Left renal cortex interstitium (tissue), 4 donors: ENCODE measurements around the gene ARSA. TPM values are rescaled to one million over a fixed set of nuclear protein-coding genes. Genes with fewer than 3 reads are reported as not detected.

ENCODE experiments used
- DNase-seq, 4 donors: peaks; one replicate each; pipeline ENCODE4 v3.0.0-alpha.2; 2013; ENCODE audit warnings: low read depth in 4 of 4, low spot score in 2 of 4, missing footprints in 1 of 4
- polyA plus RNA-seq, 4 donors: library from polyadenylated mRNA; unstranded; fragments of 120-200 nt; gene quantifications; one replicate each; pipeline ENCODE4 v1.2.1, GENCODE V29; 2013; ENCODE audit not compliant: insufficient read length in 4 of 4

ARSA gene
- polyA plus RNA-seq, 4 donors: 10.4 to 28.9 (median 19.5) TPM

- DNase-seq: peak; percentile 87 to 96 (median 92)
Observed at GRCh38 chr22:50582493-50583293, 45.3 kb downstream of the ARSA start, which contains the start of gene CHKB. Gene CHKB, minus strand, starts transcription at chr22:50582849. Its CDS starts 68 bp downstream, at chr22:50582781.

DNA sequence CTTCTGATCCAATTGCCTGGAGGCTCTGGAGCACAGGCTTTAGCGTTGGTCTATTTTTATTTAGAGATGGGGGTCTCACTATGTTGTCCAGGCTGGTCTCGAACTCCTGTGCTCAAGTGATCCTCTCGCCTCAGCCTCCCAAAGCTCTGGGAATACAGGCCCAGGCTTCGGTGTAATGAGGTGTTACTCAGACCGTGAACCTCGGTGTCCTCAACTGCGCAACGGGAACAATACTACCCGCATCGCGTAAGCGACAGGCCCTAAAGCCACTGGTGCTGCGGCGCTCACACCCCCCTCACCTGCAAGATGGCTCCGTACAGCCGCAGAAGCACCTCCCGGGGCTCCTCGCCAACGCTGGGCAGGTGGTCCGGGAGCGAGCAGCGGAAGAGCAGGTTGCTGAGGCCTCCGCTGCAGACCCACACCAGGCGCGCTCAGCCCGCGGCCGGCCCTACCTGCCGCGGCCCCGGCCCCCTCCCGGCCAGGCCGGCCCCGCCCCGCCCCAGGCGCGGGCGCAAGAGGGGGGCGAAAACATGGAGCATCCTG, 45.9 kb downstream of the ARSA start:
- DNase-seq: no peak

DNA sequence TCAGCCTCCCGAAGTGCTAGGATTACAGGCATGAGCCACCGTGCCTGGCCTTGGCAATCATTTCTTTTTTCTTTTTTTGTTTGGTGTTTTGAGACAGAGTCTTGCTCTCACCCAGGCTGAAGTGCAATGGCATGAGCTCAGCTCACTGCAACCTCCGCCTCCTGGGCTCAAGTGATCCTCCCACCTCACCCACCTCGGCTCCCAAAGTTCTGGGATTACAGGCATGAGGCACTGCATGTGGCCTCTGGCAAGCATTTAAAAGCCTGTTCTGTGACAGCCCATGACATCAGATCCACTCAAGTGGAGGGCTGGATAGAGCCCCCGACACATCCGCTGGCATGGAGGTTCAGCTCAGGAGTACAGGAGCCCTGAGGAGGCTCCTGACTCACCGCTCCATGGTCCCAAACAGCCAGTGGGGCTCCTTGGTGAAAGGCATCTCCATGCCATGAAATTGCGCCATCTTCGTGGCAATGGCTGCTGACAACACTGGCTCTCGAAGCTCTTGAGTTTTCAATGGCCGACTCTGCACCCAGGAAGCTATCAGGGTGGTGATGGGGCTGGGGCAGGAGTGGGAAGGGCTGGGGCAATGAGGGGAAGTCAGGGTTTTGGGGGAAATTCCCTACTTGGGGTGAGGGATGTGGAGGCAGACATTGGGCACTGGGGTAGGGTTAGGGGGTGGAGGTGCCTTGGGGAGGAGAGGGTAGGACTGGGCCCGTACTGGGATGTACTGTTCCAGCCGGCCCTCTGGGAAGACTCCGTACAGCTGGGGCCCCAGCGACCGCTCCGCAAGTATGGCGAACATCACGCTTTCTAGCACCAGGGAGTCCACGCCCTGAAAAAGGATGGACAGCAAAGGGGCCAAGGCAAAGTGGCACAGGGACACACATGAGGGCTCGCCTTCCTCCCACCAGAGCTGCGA, 46.7 kb downstream of the ARSA start:
- no peak for DNase-seq

DNA sequence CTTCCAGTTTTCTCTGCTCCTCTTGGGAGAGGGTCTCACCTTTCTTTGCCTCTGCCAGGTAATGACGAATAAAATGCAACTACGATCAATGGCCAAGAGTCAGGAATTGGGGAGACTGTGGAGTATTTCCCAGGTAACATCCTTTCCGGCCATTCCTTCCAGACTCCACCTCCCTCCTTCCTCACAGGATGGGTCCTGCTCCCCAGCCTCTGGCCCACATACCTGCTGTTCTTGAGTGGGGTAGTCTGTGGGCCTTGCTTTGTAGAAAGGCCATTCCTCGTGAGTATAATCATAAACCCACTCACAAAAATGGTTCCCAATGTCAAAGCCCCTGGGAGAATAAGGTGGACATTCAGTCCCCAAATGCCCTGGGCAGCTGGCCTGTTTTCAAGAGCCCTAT, 48.2 kb downstream of the ARSA start:
- DNase-seq: no peak

GRCh38 chr22:50578776-50579310, 49.1 kb downstream of the ARSA start:
- no peak for DNase-seq

GRCh38 chr22:50577987-50578775, 49.8 kb downstream of the ARSA start, which contains the start of gene CPT1B:
Gene CPT1B, minus strand, starts transcription at chr22:50578427. Its CDS starts 512 bp downstream, at chr22:50577915.
- no peak for DNase-seq

DNA sequence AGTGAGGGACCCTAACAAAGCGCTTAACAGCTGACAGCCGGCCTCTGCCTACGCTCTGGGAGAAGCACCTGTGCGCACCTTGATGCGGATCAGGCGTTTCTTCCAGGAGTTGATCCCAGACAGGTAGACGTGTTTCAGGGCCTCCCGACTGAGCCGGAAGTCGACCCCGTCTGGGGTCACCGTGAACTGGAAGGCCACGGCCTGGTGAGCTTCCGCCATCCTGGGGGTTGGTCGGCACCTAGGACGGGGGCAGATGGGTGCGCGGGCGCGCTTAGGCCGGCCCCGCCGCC, 50.3 kb downstream of the ARSA start:
- no peak for DNase-seq

- DNase-seq: no peak
Observed at GRCh38 chr22:50576806-50577696, 50.9 kb downstream of the ARSA start.

DNA sequence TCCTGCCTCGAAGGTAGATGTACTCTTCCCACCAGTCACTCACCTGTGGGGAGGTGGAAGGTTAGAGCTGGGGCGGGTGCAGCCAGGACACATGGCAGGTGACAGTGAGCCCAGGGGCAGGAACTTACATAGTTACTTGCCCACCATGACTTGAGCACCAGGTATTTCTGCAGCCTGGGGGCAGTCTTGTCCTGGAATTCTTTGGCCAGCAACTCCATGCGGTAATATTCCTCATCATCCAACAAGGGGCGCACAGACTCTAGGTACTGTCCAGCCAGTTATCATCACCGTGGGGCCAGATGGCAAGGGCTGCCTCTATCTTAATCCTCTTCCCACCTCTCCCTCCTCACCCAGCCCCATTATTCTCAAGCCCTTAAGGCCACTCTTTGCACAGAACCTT, 51.9 kb downstream of the ARSA start:
- DNase-seq: no peak

DNA sequence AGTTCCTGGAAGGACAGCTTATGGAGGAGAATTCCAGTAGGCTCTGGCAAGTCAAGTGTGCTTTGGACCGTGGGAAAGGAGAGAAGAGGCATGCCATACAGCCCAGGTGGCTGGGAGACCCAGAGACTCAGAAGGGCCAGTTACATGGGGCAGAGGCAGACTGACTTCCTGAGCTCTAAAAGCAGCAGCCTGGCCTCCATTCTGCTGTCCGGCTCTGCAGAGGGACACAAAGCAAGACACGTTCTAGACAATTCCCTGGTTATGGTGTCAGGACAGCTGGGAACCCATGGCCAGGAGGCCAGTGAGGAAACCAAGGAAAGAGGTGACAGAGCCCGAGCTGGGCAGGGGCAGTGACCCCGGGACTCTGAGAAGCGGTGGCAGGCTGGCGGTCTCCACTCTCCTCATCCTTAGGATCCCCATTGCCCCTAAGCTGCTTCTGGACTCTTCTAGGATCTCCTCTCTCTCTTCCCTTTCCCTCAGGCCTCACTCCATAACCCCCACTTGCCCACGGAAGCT, 52.5 kb downstream of the ARSA start:
- DNase-seq: no peak

Other genes with a start within 250 kb of the ARSA start
- 10 to 100 TPM; 25.4 to 55.3 (median 43.4) TPM for gene SBF1, start 153.1 kb downstream of the ARSA start, polyA plus RNA-seq
- gene ADM2, start 146.6 kb downstream of the ARSA start, polyA plus RNA-seq: 1 to 10 TPM; 3.8 to 8.6 (median 5.5) TPM
- gene MIOX, start 141.3 kb downstream of the ARSA start, polyA plus RNA-seq: 10 to 100 TPM in 3 of 4 donors, 1 to 10 TPM in 1; 3.6 to 18.2 (median 13.4) TPM
- 10 to 100 TPM; 30.3 to 73.2 (median 55.4) TPM for gene LMF2, start 120.5 kb downstream of the ARSA start, polyA plus RNA-seq
- gene NCAPH2, start 119.9 kb downstream of the ARSA start, polyA plus RNA-seq: 10 to 100 TPM; 35.8 to 57.9 (median 53.3) TPM
- 1 to 10 TPM in 2 of 4 donors, under 1 TPM in 1, not detected in 1; 0.57 to 5.1 (median 2.4) TPM for gene SCO2, start 102.6 kb downstream of the ARSA start, polyA plus RNA-seq
- gene TYMP, start 98.1 kb downstream of the ARSA start, polyA plus RNA-seq: 1 to 10 TPM; 1.1 to 3.0 (median 2.4) TPM
- under 1 TPM; 0.07 to 0.39 (median 0.15) TPM for gene KLHDC7B, start 82.3 kb downstream of the ARSA start, polyA plus RNA-seq
- gene SYCE3, start 65.2 kb downstream of the ARSA start, polyA plus RNA-seq: under 1 TPM in 1 of 4 donors, not detected in 3; 0.43 TPM
- 10 to 100 TPM in 3 of 4 donors, 1 to 10 TPM in 1; 9.8 to 18.5 (median 10.9) TPM for gene CPT1B, start 49.7 kb downstream of the ARSA start, polyA plus RNA-seq
- 100 to 1,000 TPM in 1 of 4 donors, 10 to 100 TPM in 3; 66.8 to 105 (median 86.1) TPM for gene CHKB, start 45.3 kb downstream of the ARSA start, polyA plus RNA-seq
- under 1 TPM; 0.76 to 0.87 (median 0.79) TPM for gene MAPK8IP2, start 27.4 kb downstream of the ARSA start, polyA plus RNA-seq
- gene SHANK3, start 44.7 kb upstream of the ARSA start, polyA plus RNA-seq: 10 to 100 TPM; 11.9 to 26.9 (median 19.6) TPM
- under 1 TPM; 0.32 to 0.60 (median 0.52) TPM for gene ACR, start 110.1 kb upstream of the ARSA start, polyA plus RNA-seq
- gene RABL2B, start 155.5 kb upstream of the ARSA start, polyA plus RNA-seq: 10 to 100 TPM; 37.8 to 93.9 (median 64.9) TPM